ENCODE measurements around the gene TMPRSS9.

The TMPRSS9 gene

GRCh38 chr19:2330255-2330631 lies 29.8 kb upstream of the TMPRSS9 start:
- no peak for DNase-seq

GRCh38 chr19:2330632-2331284 lies 29.3 kb upstream of the TMPRSS9 start:
- DNase-seq: no peak

GRCh38 chr19:2331601-2332246 lies 28.3 kb upstream of the TMPRSS9 start:
- DNase-seq: no peak

- DNase-seq: no peak
These were observed 27.6 kb upstream of the TMPRSS9 start for GRCh38 chr19:2332341-2333026.

GRCh38 chr19:2333027-2333806 lies 26.8 kb upstream of the TMPRSS9 start:
- DNase-seq: no peak

GRCh38 chr19:2333807-2334211 lies 26.3 kb upstream of the TMPRSS9 start:
- no peak for DNase-seq

- DNase-seq: no peak
These were observed 25.6 kb upstream of the TMPRSS9 start for GRCh38 chr19:2334426-2334825.

- DNase-seq: no peak
These were observed 24.8 kb upstream of the TMPRSS9 start for GRCh38 chr19:2334986-2335846.

- DNase-seq: no peak
These were observed 24.2 kb upstream of the TMPRSS9 start for GRCh38 chr19:2335848-2336247.

GRCh38 chr19:2336528-2337328 lies 23.3 kb upstream of the TMPRSS9 start:
- DNase-seq: no peak

GRCh38 chr19:2337329-2337707 lies 22.7 kb upstream of the TMPRSS9 start:
- DNase-seq: no peak

- no peak for DNase-seq
These were observed 21.9 kb upstream of the TMPRSS9 start for GRCh38 chr19:2338055-2338615.

- DNase-seq: no peak
These were observed 21.1 kb upstream of the TMPRSS9 start for GRCh38 chr19:2338751-2339643.

GRCh38 chr19:2339644-2340310 lies 20.3 kb upstream of the TMPRSS9 start:
- DNase-seq: no peak

- no peak for DNase-seq
These were observed 19.4 kb upstream of the TMPRSS9 start for GRCh38 chr19:2340496-2341243.

GRCh38 chr19:2341244-2341751 lies 18.8 kb upstream of the TMPRSS9 start:
- no peak for DNase-seq

GRCh38 chr19:2341982-2342381 lies 18.1 kb upstream of the TMPRSS9 start:
- no peak for DNase-seq

GRCh38 chr19:2342656-2343288 lies 17.3 kb upstream of the TMPRSS9 start:
- no peak for DNase-seq
